Coronary artery (tissue), 2 donors: Measurements from ENCODE around the gene PLSCR1.

Experiments
- DNase-seq: peaks from one replicate; pipeline ENCODE4 v3.0.0-alpha.2; 2017; ENCODE audit warnings: low spot score
- H3K27ac ChIP-seq, 2 donors: fragments of 200-600 bp; sonication (generic); one replicate each; pipeline ENCODE4 v1.5.1; 2016 to 2019
- H3K4me3 ChIP-seq: fragments of 200-600 bp; sonication (generic); 2 replicates; pipeline ENCODE4 v1.5.1; 2016; ENCODE audit warnings: mild to moderate bottlenecking, moderate library complexity
- CTCF ChIP-seq: fragments of 200-600 bp; sonication (generic); IDR thresholded peaks from one replicate; pipeline ENCODE4 v1.5.1; 2019; ENCODE audit warnings: antibody characterized with exemption

The PLSCR1 gene

GRCh38 chr3:146519810-146520209 is 24.6 kb downstream of the PLSCR1 start:
- no peak for TF ChIP-seq CTCF
- H3K4me3 ChIP-seq, result no peak overlapping the region
- no peak for DNase-seq
- no peak overlapping the region for H3K27ac ChIP-seq

- Histone ChIP-seq H3K27ac (no peak overlapping the region), H3K4me3 (no peak overlapping the region)
- TF ChIP-seq CTCF, result no peak
- no peak for DNase-seq
Observed at GRCh38 chr3:146517684-146518435, 26.5 kb downstream of the PLSCR1 start.

- Histone ChIP-seq H3K27ac (peak overlapping the region in 1 of 2 donors; percentile 31), H3K4me3 (no peak overlapping the region)
- TF ChIP-seq CTCF, result no peak
- DNase-seq, result no peak
Observed at GRCh38 chr3:146513386-146514051, 30.9 kb downstream of the PLSCR1 start.

GRCh38 chr3:146511402-146512134 is 32.8 kb downstream of the PLSCR1 start:
- TF ChIP-seq CTCF, result no peak
- no peak overlapping the region for H3K27ac ChIP-seq
- no peak for DNase-seq
- no peak overlapping the region for H3K4me3 ChIP-seq

- no peak for DNase-seq
- no peak for TF ChIP-seq CTCF
- H3K27ac ChIP-seq, result peak overlapping the region in 1 of 2 donors; percentile 35
- no peak overlapping the region for H3K4me3 ChIP-seq
Observed at GRCh38 chr3:146507331-146508120, 36.9 kb downstream of the PLSCR1 start.

- H3K27ac ChIP-seq, result no peak overlapping the region
- no peak for TF ChIP-seq CTCF
- no peak overlapping the region for H3K4me3 ChIP-seq
- DNase-seq, result no peak
Observed at GRCh38 chr3:146505516-146505915, 38.9 kb downstream of the PLSCR1 start.
